Measurements from ENCODE around the gene FGF3. TPM values are rescaled to one million over a fixed set of nuclear protein-coding genes. Genes with fewer than 3 reads are reported as not detected.
"Not testable (repeated sequence)": the region's sequence is repeated elsewhere in the genome, so short reads cannot be mapped to it uniquely, and the experiment has no call there.

Gene FGF3
- total RNA-seq, 1 donor: not detected

DNA sequence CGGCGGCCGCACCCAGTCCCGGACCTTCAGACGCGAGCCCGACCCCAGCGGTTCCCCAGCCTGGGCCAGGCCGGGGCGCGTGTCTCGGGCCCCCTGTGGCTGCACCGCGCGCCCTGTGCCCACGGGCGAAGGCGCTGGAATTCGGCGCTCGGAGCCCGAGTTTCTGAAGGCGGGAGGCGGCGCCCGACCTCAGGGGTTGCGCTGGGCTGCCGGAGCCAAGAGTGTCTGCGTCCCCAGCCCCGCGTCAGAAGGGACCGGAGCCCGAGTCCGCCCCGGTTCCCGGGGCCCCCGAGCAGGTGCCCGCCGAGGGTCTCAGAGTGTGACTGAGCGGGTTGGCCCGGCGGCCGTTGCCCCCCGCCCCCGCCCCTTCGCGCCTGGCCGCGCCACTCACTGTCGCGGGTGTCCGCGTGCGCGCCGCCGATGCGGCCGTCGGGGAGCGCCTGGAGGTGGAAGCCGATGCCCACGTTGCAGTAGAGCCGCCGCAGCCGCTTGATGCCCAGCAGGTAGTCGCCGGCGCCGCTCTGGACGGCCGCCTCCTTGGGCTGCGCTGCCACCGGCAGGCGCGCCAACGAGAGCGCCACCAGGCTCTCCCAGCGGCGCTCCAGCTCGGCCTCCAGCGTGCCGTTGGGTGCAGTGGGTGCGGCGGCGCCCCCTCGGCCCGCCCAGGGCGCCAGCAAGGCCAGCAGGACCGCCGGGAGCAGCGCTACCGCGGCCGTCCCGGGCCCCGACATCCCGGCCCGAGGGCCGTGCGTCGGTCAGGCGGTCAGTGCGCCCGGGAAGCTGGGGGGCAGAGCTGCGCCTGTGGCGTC is 44.7 kb downstream of the FGF3 start:
- H3K4me3 ChIP-seq (ENCODE audit: low read depth, low read length): no peak overlapping the region
- TF ChIP-seq, protein P1, sequence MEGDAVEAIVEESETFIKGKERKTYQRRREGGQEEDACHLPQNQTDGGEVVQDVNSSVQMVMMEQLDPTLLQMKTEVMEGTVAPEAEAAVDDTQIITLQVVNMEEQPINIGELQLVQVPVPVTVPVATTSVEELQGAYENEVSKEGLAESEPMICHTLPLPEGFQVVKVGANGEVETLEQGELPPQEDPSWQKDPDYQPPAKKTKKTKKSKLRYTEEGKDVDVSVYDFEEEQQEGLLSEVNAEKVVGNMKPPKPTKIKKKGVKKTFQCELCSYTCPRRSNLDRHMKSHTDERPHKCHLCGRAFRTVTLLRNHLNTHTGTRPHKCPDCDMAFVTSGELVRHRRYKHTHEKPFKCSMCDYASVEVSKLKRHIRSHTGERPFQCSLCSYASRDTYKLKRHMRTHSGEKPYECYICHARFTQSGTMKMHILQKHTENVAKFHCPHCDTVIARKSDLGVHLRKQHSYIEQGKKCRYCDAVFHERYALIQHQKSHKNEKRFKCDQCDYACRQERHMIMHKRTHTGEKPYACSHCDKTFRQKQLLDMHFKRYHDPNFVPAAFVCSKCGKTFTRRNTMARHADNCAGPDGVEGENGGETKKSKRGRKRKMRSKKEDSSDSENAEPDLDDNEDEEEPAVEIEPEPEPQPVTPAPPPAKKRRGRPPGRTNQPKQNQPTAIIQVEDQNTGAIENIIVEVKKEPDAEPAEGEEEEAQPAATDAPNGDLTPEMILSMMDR (IDR thresholded peaks at IDR 0.05; ENCODE audit: insufficient read depth, low read length): no peak
- no peak for DNase-seq (ENCODE audit: low read depth)

DNA sequence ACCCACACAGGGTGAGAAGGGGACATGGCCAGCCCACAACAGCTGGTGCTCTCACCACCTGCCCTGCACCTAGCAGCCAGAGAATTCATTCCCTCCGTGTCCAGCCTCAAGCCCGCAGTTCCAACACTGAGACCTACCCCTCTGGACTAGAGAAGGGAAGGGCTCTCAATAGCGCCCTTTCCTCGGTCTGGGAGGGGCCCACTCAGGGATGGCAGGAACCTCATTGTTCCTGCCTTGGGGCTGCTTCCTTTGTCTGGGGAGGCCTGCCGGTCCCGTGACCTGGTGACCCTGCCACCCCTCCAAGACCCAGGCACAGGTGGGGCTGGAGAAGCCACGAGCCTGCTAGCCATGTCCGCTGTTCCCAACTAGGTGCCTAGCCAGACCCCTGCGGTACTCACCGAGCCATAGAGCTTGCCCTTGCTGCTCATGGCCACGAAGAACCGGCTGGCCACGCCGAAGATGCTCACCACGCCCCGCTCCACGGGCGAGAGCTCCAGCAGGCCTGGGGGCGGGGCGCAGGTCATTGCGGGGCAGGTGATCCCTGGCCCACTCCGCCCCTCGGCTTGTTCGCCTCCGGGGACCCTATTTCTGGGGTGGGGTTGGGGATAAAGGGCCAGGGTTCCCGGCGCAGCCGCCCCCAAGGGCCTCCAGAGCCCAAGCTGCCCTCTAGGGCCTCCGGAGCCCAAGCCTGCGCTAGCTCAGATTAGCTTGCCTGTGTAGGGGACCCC is 45.4 kb downstream of the FGF3 start:
- no peak for DNase-seq (ENCODE audit: low read depth)
- H3K4me3 ChIP-seq (ENCODE audit: low read depth, low read length): no peak overlapping the region
- TF ChIP-seq, protein P1 (IDR thresholded peaks at IDR 0.05; ENCODE audit: insufficient read depth, low read length): no peak

DNA sequence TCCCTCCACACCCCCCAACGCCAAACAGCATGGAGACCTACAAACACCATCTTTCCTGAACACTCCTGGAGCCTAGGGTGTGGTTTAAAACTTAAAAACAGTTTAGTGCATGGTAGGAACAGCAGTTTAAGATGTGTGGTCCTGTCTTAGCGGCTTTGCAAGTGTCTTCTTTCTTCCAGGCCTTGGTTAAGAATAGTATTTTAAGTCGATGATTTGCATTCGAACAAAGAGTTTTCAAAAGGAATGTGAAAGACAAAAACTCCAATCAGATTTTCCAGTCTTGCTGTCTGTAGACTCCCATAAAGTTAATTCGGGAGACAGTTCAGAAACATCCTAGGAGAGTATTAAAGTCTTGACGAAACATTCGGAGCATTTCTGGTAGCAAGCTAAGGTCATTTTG is 47.8 kb downstream of the FGF3 start:
- no peak overlapping the region for H3K4me3 ChIP-seq (ENCODE audit: low read depth, low read length)
- TF ChIP-seq, protein P1 (IDR thresholded peaks at IDR 0.05; ENCODE audit: insufficient read depth, low read length): no peak
- DNase-seq (ENCODE audit: low read depth): no peak

DNA sequence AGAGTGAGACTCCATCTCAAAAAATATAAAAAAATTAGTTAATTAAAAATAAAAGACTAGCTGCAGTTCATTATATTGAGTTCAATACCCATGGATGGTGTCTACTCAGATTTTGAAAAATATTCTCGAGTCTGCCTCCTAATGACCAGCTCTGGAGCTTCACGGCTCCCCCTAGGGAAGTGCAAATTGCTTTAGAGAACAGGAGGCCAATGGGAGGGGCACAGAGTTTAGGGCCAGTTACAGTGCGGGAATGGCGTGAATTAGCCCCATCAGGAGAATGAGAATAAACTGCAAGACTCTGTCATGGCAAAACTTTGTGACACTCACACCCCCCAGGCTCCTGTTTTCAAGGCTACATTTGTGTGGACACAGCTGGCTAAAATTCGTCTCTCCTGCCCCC is 48.7 kb downstream of the FGF3 start:
- TF ChIP-seq, protein P1 (IDR thresholded peaks at IDR 0.05; ENCODE audit: insufficient read depth, low read length): no peak
- H3K4me3 ChIP-seq (ENCODE audit: low read depth, low read length): no peak overlapping the region
- DNase-seq (ENCODE audit: low read depth): no peak

DNA sequence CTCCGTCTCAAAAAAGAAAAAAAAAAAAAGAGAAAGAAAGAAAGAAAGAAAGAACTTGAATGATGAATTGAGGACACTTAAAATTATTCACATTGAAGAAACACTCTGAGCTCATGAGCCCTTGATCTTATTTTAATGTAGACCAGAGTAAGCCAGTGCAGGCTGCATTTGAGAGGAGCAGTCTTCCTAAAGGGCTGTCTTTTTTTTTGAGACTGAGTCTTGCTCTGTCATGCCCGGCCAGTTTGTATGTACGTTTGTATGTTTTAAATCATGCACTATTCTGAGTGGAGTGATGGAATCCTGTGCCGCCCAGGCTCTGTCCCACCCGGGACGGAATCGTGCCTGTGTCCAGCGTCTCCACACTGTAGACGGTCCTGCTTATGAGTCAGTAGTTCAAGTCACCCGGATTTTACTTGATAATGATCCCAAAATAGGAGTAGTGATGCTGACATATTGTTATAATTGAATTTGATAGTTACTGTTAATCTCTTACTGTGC is 53.7 kb downstream of the FGF3 start:
- TF ChIP-seq, protein P1 (IDR thresholded peaks at IDR 0.05; ENCODE audit: insufficient read depth, low read length): no peak
- no peak for DNase-seq (ENCODE audit: low read depth)
- H3K4me3 ChIP-seq (ENCODE audit: low read depth, low read length): no peak overlapping the region

DNA sequence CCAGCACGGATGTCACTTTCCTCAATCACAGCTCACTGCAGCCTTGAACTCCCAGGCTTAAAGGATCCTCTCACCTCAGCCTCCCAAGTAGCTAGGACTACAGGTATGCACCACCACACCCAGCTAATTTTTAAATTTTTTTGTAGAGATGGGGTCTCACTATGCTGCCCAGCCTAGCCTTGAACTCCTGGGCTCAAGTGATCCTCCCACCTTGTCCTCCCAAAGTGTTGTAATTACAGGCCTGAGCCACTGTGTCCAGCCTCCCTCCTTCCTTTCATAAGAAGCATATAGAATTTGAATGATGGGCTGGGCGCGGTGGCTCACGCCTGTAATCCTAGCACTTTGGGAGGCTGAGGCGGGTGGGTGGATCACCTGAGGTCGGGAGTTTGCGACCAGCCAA is 54.3 kb downstream of the FGF3 start:
- DNase-seq (ENCODE audit: low read depth); H3K4me3 ChIP-seq (ENCODE audit: low read depth, low read length): not testable (repeated sequence)

DNA sequence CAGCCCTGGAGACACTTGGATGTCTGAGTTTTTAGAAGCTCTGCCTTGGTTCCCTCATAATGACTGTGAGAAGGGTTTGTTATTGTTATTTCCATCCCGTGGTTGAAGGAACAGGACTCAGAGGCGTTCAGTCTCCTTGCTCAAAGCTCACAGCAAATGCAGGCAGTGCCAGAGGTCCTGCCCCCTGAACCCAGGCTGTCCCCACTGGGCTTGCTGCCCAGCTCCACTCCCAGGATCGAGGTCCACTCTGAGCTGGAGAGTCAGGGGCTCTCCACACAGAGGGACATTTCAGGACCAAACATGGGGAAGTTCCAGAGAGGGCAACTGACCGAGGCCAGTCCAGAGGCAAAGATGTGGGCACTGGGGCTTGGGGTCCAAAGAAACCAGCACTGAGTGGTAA is 58.9 kb downstream of the FGF3 start:
- H3K4me3 ChIP-seq (ENCODE audit: low read depth, low read length): no peak overlapping the region
- TF ChIP-seq, protein P1 (IDR thresholded peaks at IDR 0.05; ENCODE audit: insufficient read depth, low read length): no peak
- no peak for DNase-seq (ENCODE audit: low read depth)
